Gastrocnemius medialis (tissue), 4 donors: ENCODE results near the gene FRAS1. TPM values are rescaled to one million over a fixed set of nuclear protein-coding genes. Genes with fewer than 3 reads are reported as not detected.
"Not testable (repeated sequence)": the region's sequence is repeated elsewhere in the genome, so short reads cannot be mapped to it uniquely, and the experiment has no call there.

Experiments
- ATAC-seq, 2 donors: fragments of 150-250 bp; one replicate each; pipeline ENCODE4 v1.9.1; 2016
- DNase-seq, 2 donors: peaks; one replicate each; pipeline ENCODE4 v3.0.0-alpha.2; 2019
- H3K27ac ChIP-seq, 4 donors: fragments of 200-600 bp; sonication (generic); 1 replicate in 1 of 4; 2 replicates in 3 of 4; pipeline ENCODE4 v1.5.1; 2016 to 2018; ENCODE audit warnings: mild to moderate bottlenecking in 2 of 4, moderate library complexity in 1 of 4
- H3K27me3 ChIP-seq, 3 donors: fragments of 200-600 bp; sonication (generic) in 2 of 3; 1 replicate in 1 of 3; 2 replicates in 2 of 3; pipeline versions ENCODE4 v1.5.1 to v1.6.0; 2016 to 2019; ENCODE audit warnings: mild to moderate bottlenecking in 1 of 3, moderate library complexity in 1 of 3
- H3K36me3 ChIP-seq, 2 donors: fragments of 200-600 bp; sonication (generic) in 1 of 2; one replicate each; pipeline ENCODE4 v1.5.1; 2017 to 2018
- H3K4me1 ChIP-seq, 2 donors: fragments of 200-600 bp; sonication (generic) in 1 of 2; one replicate each; pipeline ENCODE4 v1.5.1; 2016 to 2017; ENCODE audit warnings: mild to moderate bottlenecking in 2 of 2
- H3K4me3 ChIP-seq, 4 donors: fragments of 200-600 bp; sonication (generic) in 3 of 4; 1 replicate in 1 of 4; 2 replicates in 3 of 4; pipeline ENCODE4 v1.5.1; 2016 to 2019; ENCODE audit warnings: mild to moderate bottlenecking in 2 of 4
- H3K9me3 ChIP-seq, 3 donors: fragments of 200-600 bp; sonication (generic) in 2 of 3; 1 replicate in 1 of 3; 2 replicates in 2 of 3; pipeline ENCODE4 v1.5.1; 2016 to 2019
- POLR2A ChIP-seq, 2 donors: fragments of 450-650 bp; IDR thresholded peaks; one replicate each; pipeline ENCODE4 v1.6.1; 2017; ENCODE audit warnings: antibody characterized with exemption in 2 of 2, mild to moderate bottlenecking in 2 of 2, moderate library complexity in 2 of 2
- in situ Hi-C, 4 donors: fragments of 200-750 bp; cut with MboI; loops; one replicate each; pipeline versions ENCODE4 v1.15.0 to v1.8.0; 2017; ENCODE audit warnings: low sequenced_read_pairs in 4 of 4
- intact Hi-C: fragments of 100-400 bp; cut with DNase I; formaldehyde crosslinking; loops from one replicate; pipeline ENCODE4 v1.15.1; 2023; ENCODE audit warnings: low total_unique reads
- total RNA-seq, 4 donors: library from RNA; depleted of rRNA; stranded (reverse); fragments of >200 nt; gene quantifications; one replicate each; pipeline versions ENCODE4 v1.1.0 to v1.2.3, GENCODE V29; 2016
- TF ChIP-seq, protein P1 (sequence below), 5 experiments: fragments of 450-650 bp in 3 of 5; fragments of 200-600 bp in 2 of 5; sonication (generic) in 2 of 5; IDR thresholded peaks in 4 of 5; conservative IDR thresholded peaks in 1 of 5; 1 replicate in 4 of 5; 2 replicates in 1 of 5; pipeline ENCODE4 v1.5.1; 2016 to 2019; ENCODE audit warnings: antibody characterized with exemption in 5 of 5, mild to moderate bottlenecking in 3 of 5, moderate library complexity in 3 of 5

Gene FRAS1
- total RNA-seq, 4 donors from 2014 or later = 0.39 to 0.64 (median 0.46) TPM

DNA sequence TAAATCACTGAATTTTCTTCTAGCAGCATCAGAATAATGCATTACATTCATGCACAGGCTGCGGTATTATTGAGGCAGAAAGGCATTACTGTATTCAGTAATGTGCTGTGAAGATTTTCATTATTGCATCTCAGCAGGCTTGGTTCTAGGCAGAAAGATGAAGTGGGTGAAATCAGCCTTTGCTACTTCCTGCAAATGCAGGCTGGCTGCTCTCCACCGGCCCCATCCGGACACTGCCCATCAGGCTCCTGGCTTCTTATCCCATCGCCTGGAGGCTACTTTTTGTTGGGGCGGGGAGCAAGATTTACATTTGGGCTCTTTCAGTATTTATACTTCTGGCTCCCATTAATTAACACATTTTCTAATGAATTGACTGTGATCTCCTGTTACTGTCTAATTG lies 117.8 kb downstream of the FRAS1 start:
- no peaks in the 10 kb centered on the region for H3K9me3 ChIP-seq
- no peaks in the 10 kb centered on the region for H3K27me3 ChIP-seq
- in situ Hi-C loops = no loop called here
- no peaks in the 10 kb centered on the region for H3K4me1 ChIP-seq
- no peak overlapping the region for H3K27ac ChIP-seq
- ATAC-seq = no peak
- TF ChIP-seq, protein P1, sequence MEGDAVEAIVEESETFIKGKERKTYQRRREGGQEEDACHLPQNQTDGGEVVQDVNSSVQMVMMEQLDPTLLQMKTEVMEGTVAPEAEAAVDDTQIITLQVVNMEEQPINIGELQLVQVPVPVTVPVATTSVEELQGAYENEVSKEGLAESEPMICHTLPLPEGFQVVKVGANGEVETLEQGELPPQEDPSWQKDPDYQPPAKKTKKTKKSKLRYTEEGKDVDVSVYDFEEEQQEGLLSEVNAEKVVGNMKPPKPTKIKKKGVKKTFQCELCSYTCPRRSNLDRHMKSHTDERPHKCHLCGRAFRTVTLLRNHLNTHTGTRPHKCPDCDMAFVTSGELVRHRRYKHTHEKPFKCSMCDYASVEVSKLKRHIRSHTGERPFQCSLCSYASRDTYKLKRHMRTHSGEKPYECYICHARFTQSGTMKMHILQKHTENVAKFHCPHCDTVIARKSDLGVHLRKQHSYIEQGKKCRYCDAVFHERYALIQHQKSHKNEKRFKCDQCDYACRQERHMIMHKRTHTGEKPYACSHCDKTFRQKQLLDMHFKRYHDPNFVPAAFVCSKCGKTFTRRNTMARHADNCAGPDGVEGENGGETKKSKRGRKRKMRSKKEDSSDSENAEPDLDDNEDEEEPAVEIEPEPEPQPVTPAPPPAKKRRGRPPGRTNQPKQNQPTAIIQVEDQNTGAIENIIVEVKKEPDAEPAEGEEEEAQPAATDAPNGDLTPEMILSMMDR (IDR thresholded peaks at IDR 0.05 in 4 of 5, conservative IDR thresholded peaks at IDR 0.05 in 1 of 5) = no peak
- TF ChIP-seq POLR2A (IDR thresholded peaks at IDR 0.05) = no peak
- DNase-seq = no peak
- no peaks in the 10 kb centered on the region for H3K36me3 ChIP-seq
- intact Hi-C loops = no loop called here
- H3K4me3 ChIP-seq = no peak overlapping the region

DNA sequence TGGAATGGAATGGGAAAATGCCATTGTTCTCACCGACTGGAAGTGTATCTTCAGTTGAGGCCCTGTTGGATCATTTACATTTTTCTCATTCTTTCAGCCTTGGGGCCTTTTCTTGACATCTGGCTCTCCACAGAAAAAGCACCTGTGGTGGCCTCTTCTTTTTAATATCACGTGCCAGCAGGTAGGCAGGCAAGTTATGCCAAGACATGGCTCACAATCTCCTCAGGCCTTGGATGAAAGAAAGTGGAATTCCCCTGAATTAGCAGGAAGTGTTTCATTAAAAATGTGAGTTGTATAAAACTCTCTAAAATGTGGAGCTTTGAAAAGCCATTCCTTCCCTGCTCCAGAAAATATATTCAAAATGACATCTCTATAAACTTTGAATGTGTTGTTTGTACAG lies 122.1 kb downstream of the FRAS1 start:
- H3K36me3 ChIP-seq = no peaks in the 10 kb centered on the region
- no peaks in the 10 kb centered on the region for H3K27me3 ChIP-seq
- no peak for DNase-seq
- ATAC-seq = no peak
- H3K4me1 ChIP-seq = no peaks in the 10 kb centered on the region
- TF ChIP-seq, protein P1 (IDR thresholded peaks at IDR 0.05 in 4 of 5, conservative IDR thresholded peaks at IDR 0.05 in 1 of 5) = no peak
- no peak for TF ChIP-seq POLR2A (IDR thresholded peaks at IDR 0.05)
- no peak overlapping the region for H3K4me3 ChIP-seq
- in situ Hi-C loops = no loop called here
- no peak overlapping the region for H3K27ac ChIP-seq
- intact Hi-C loops = no loop called here
- H3K9me3 ChIP-seq = no peaks in the 10 kb centered on the region

DNA sequence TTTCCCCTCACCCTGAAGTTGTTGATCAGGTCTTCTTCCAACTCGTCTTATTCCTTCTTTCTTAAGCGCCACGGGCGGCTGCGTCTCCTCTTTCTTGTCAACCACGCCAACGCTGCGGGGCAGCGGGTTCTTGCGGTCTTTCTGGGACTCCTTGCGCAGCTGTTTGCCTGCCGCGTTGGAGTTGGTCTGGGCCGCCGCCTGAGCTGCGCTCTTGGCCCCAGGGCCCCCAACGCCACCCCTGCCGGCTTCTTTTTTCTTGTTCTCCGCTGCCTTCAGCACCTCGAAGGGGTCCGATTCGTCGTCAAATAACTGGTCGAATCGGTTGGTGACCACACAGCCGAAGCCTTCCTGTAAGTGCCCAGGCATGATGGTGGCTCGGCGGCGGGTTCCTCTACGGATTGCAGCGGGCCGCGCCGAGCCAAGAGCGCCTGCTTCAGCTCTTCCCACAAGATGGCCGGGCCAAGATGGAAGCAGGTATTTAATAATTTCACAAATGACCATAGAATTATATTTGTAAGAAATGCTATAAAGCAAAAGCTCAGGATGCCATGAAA lies 124.6 kb downstream of the FRAS1 start:
- ATAC-seq, H3K36me3 ChIP-seq, H3K4me1 ChIP-seq, H3K4me3 ChIP-seq, DNase-seq, in situ Hi-C loops, H3K27me3 ChIP-seq, H3K27ac ChIP-seq, H3K9me3 ChIP-seq, intact Hi-C loops: not testable (repeated sequence)

DNA sequence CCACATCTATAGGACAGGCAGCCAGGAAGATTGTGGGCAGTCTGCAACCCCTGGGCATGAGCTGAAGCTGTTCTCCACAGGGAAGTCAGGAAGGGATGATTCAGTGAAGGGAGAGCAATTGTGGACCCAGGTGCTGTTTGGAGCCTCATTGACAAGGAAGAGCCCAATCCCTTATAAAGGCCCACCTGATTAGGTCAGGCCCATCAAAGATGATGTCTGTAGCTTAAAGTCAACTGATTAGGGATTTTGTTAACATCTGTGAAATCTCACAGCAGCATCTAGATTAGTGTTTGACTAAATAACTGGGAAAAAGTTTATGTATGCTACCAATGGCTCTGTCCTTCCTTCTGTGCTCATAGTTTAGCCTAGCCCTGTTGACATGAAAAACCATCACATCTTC lies 127.5 kb downstream of the FRAS1 start:
- TF ChIP-seq, protein P1 (IDR thresholded peaks at IDR 0.05 in 4 of 5, conservative IDR thresholded peaks at IDR 0.05 in 1 of 5) = no peak
- TF ChIP-seq POLR2A (IDR thresholded peaks at IDR 0.05) = no peak
- H3K9me3 ChIP-seq = no peaks in the 10 kb centered on the region
- no peak for DNase-seq
- no peaks in the 10 kb centered on the region for H3K36me3 ChIP-seq
- no peak for ATAC-seq
- H3K27me3 ChIP-seq = no peaks in the 10 kb centered on the region
- in situ Hi-C loops = no loop called here
- H3K4me1 ChIP-seq = no peaks in the 10 kb centered on the region
- no peak overlapping the region for H3K4me3 ChIP-seq
- no peak overlapping the region for H3K27ac ChIP-seq
- intact Hi-C loops = no loop called here

DNA sequence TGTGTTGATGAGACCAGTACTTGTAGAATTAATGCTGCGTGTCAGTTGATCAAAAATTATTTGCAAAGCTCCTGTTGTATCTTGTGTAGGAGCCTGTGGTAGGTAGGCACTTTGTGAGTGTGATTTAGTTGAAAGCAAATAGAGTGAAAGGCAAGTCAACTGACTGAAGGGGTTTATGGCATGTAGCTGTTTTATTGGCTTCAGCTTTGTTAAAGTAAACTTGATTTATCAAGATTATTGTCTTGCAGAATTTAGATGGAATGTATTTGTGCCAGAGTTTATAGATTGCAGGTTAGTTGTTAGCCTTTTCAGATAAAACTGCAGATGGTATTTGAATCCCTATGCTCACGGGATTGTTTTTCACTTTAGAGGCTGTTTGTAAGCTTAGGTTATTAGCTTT lies 128.0 kb downstream of the FRAS1 start:
- Histone ChIP-seq H3K4me1 (no peaks in the 10 kb centered on the region), H3K4me3 (no peak overlapping the region), H3K27ac (no peak overlapping the region), H3K27me3 (no peaks in the 10 kb centered on the region), H3K9me3 (no peaks in the 10 kb centered on the region), H3K36me3 (no peaks in the 10 kb centered on the region)
- in situ Hi-C loops (no loop called here), intact Hi-C loops (no loop called here)
- ATAC-seq (no peak), DNase-seq (no peak)
- TF ChIP-seq, protein P1 (IDR thresholded peaks at IDR 0.05 in 4 of 5, conservative IDR thresholded peaks at IDR 0.05 in 1 of 5) = no peak
